GM12878 (cell line): ENCODE measurements around the gene SACM1L. TPM values are rescaled to one million over a fixed set of nuclear protein-coding genes. Genes with fewer than 3 reads are reported as not detected.

Experiments used
- ATAC-seq: fragments of 200-7000 bp; cut with Tn5 transposase; 3 replicates; pipeline ENCODE4 v1.9.1; 2020; ENCODE audit warnings: mild to moderate bottlenecking, moderate library complexity
- BruUV-seq: library from RNA; stranded (reverse); fragments of 400-500 nt; replicated peaks from 2 replicates; lab custom pipeline; 2021; lab: Mats Ljungman, UMichigan
- CTCF ChIA-PET: fragments of 300-600 bp; sonication (Branson Sonifier 250); formaldehyde crosslinking; extraction: SDS; loops from one replicate; lab custom pipeline; 2021; ENCODE audit warnings: inconsistent platforms; lab: Yijun Ruan, JAX
- POLR2A ChIA-PET: fragments of 350-600 bp; formaldehyde crosslinking; extraction: SDS; loops from one replicate; lab custom pipeline; 2021; ENCODE audit warnings: inconsistent platforms; lab: Charles Lee
- RAD21 ChIA-PET: fragments of 300-600 bp; sonication (Branson Sonifier 250); formaldehyde crosslinking; loops from one replicate; lab custom pipeline; 2023; ENCODE audit warnings: antibody characterized with exemption; ENCODE audit not compliant: unreplicated experiment; lab: Charles Lee
- SMC1A ChIA-PET: fragments of 300-600 bp; sonication (Branson Sonifier 250); formaldehyde crosslinking; loops from one replicate; lab custom pipeline; 2023; ENCODE audit not compliant: unreplicated experiment, uncharacterized antibody; lab: Charles Lee
- DNase-seq: peaks from one replicate; pipeline ENCODE4 v3.0.0-alpha.2; 2011; ENCODE audit warnings: low read depth, low spot score
- FAIRE-seq: peaks from 3 replicates; lab custom pipeline; 2011; peaks lifted over from hg19 to GRCh38; lab: Jason Lieb, UNC
- H2AFZ ChIP-seq: 2 replicates; pipeline ENCODE4 v1.6.0; 2011; ENCODE audit warnings: low read depth, low read length, control low read depth; ENCODE audit not compliant: control insufficient read depth
- H3K27ac ChIP-seq: 2 replicates; pipeline ENCODE4 v1.5.1; 2011; ENCODE audit warnings: control low read depth; ENCODE audit not compliant: control insufficient read depth, insufficient read depth
- H3K27me3 ChIP-seq, 2 experiments: replicated peaks in 1 of 2; 2 replicates each; pipeline versions ENCODE4 v1.6.0 to v1.6.1; 2011; ENCODE audit warnings: low read length in 1 of 2; ENCODE audit not compliant: control insufficient read depth in 2 of 2, insufficient read depth in 2 of 2
- H3K36me3 ChIP-seq, 2 experiments: 2 replicates each; pipeline ENCODE4 v1.5.1; 2011; ENCODE audit warnings: low read length in 1 of 2; ENCODE audit not compliant: control insufficient read depth in 2 of 2, insufficient read depth in 2 of 2
- H3K4me1 ChIP-seq: 2 replicates; pipeline ENCODE4 v1.6.1; 2011; ENCODE audit warnings: mild to moderate bottlenecking, low read length, moderate library complexity, mixed read lengths; ENCODE audit not compliant: control insufficient read depth, insufficient read depth
- H3K4me2 ChIP-seq: 2 replicates; pipeline ENCODE4 v1.6.0; 2011; ENCODE audit warnings: control low read depth; ENCODE audit not compliant: control insufficient read depth, insufficient read depth
- H3K4me3 ChIP-seq: fragments of 200-600 bp; sonication (generic); 2 replicates; pipeline ENCODE4 v1.5.1; 2016
- H3K79me2 ChIP-seq: 2 replicates; pipeline ENCODE4 v1.6.0; 2011; ENCODE audit warnings: low read length; ENCODE audit not compliant: control insufficient read depth, insufficient read depth
- H3K9ac ChIP-seq: 2 replicates; pipeline ENCODE4 v1.8.0; 2011; ENCODE audit warnings: low read length, control low read depth, mixed read lengths; ENCODE audit not compliant: control insufficient read depth, insufficient read depth
- H3K9me3 ChIP-seq: replicated peaks from 3 replicates; pipeline ENCODE4 v1.5.1; 2011; ENCODE audit warnings: mild to moderate bottlenecking, low read length; ENCODE audit not compliant: control insufficient read depth, insufficient read depth
- H4K20me1 ChIP-seq: 2 replicates; pipeline ENCODE4 v1.6.0; 2011; ENCODE audit not compliant: control insufficient read depth, insufficient read depth
- CREM ChIP-seq: IDR thresholded peaks from 2 replicates; pipeline ENCODE4 v1.6.1; 2014; ENCODE audit warnings: antibody characterized with exemption, low read depth
- CTCF ChIP-seq, 3 experiments: IDR thresholded peaks in 2 of 3; conservative IDR thresholded peaks in 1 of 3; 2 replicates each; pipeline ENCODE4 v1.5.1; 2011; ENCODE audit warnings: low read depth in 3 of 3, low read length in 3 of 3, mild to moderate bottlenecking in 3 of 3, control low read depth in 2 of 3, moderate library complexity in 2 of 3, inconsistent platforms in 1 of 3, mixed read lengths in 1 of 3; ENCODE audit not compliant: control insufficient read depth in 2 of 3, insufficient read depth in 1 of 3; ENCODE audit errors: extremely low read depth in 1 of 3
- ETV6 ChIP-seq, 2 experiments: fragments of 450-650 bp in 1 of 2; IDR thresholded peaks in 1 of 2; conservative IDR thresholded peaks in 1 of 2; 2 replicates each; pipeline ENCODE4 v1.6.1; 2014; ENCODE audit warnings: antibody characterized with exemption in 1 of 2, borderline replicate concordance in 1 of 2, low read depth in 1 of 2, mild to moderate bottlenecking in 1 of 2, moderate library complexity in 1 of 2
- HCFC1 ChIP-seq: fragments of 150-350 bp; IDR thresholded peaks from 2 replicates; pipeline ENCODE4 v1.6.1; 2014; ENCODE audit warnings: low read length
- HDAC6 ChIP-seq: fragments of 200-600 bp; sonication (generic); IDR thresholded peaks from one replicate; pipeline ENCODE4 v1.8.0; 2017; ENCODE audit warnings: antibody characterized with exemption; ENCODE audit not compliant: unreplicated experiment
- IRF4 ChIP-seq: IDR thresholded peaks from 2 replicates; pipeline ENCODE4 v1.6.1; 2011; ENCODE audit warnings: low read depth, low read length
- NRF1 ChIP-seq: conservative IDR thresholded peaks from 2 replicates; pipeline ENCODE4 v1.6.1; 2011; ENCODE audit warnings: mild to moderate bottlenecking, low read depth, low read length, improper control_type of control experiment
- PML ChIP-seq: IDR thresholded peaks from 2 replicates; pipeline ENCODE4 v1.6.1; 2012; ENCODE audit warnings: low read length, inconsistent platforms
- POLR2A ChIP-seq: IDR thresholded peaks from 2 replicates; pipeline ENCODE4 v1.6.1; 2011; ENCODE audit warnings: low read depth, mild to moderate bottlenecking, low read length
- RUNX3 ChIP-seq: IDR thresholded peaks from 2 replicates; pipeline ENCODE4 v1.6.1; 2012; ENCODE audit warnings: low read length, inconsistent platforms
- SREBF2 ChIP-seq: IDR thresholded peaks from 2 replicates; pipeline ENCODE4 v1.6.1; 2012; ENCODE audit warnings: mild to moderate bottlenecking, low read length
- SRF ChIP-seq, 2 experiments: IDR thresholded peaks; 2 replicates each; pipeline ENCODE4 v1.6.1; 2011; ENCODE audit warnings: low read depth in 2 of 2, low read length in 2 of 2, mild to moderate bottlenecking in 1 of 2, moderate library complexity in 1 of 2
- TARDBP ChIP-seq: IDR thresholded peaks from 2 replicates; pipeline ENCODE4 v1.6.1; 2016; ENCODE audit warnings: borderline replicate concordance
- ZBTB11 ChIP-seq: fragments of 450-650 bp; formaldehyde crosslinking; IDR thresholded peaks from 2 replicates; pipeline ENCODE4 v1.5.0; 2022; ENCODE audit warnings: mild to moderate bottlenecking, missing genetic modification characterization
- WGBS: methylation state at CpG from one replicate; pipeline ENCODE4 v1.1.6; 2016; ENCODE audit warnings: low lambda C conversion rate; ENCODE audit not compliant: insufficient replicate concordance, insufficient coverage; ENCODE audit errors: missing lambda C conversion rate; 5-methylcytosine and 5-hydroxymethylcytosine counted together
- in situ Hi-C: fragments of 300-500 bp; cut with MboI; formaldehyde crosslinking; loops from 9 replicates; pipeline ENCODE4 v1.14.3; 2018; ENCODE audit warnings: mixed read lengths
- intact Hi-C: fragments of 100-400 bp; cut with micrococcal nuclease; formaldehyde crosslinking; loops from one replicate; pipeline ENCODE4 v1.14.2; 2022; ENCODE audit not compliant: unreplicated experiment
- polyA plus RNA-seq, 11 experiments: library from polyadenylated mRNA; depleted of rRNA in 4 of 11; unstranded in 6 of 11; stranded (reverse) in 5 of 11; fragments of >200 nt; fragmentation: Nextera tagmentation in 4 of 11; fragmentation: Illumina TruSeq in 1 of 11; extraction: Ambion mirVana in 4 of 11; extraction: Trizol in 1 of 11; gene quantifications; 1 replicate in 1 of 11; 2 replicates in 10 of 11; pipeline versions ENCODE4 v1.2.1 to v1.2.3, GENCODE V29; 2011 to 2016; ENCODE audit warnings: inconsistent platforms in 2 of 11, missing spikeins in 2 of 11, low read depth in 1 of 11
- total RNA-seq, 4 experiments: library from RNA; depleted of rRNA in 3 of 4; stranded (reverse); fragments of >200 nt in 3 of 4; fragmentation: Illumina TruSeq in 1 of 4; extraction: Trizol in 1 of 4; gene quantifications; 2 replicates each; pipeline versions ENCODE4 v1.2.1 to v1.2.3, GENCODE V29; 2013 to 2021

The SACM1L gene
- total and polyA plus RNA-seq, 10 of the 15 experiments (the other 5 are each of a cell fraction or from before 2014, with no cell fraction given) = 16.5 to 48.3 (median 28.9) TPM

- ChIA-PET RAD21 (no interaction called here), POLR2A (no interaction called here), CTCF (interaction anchor here (4.2 kb wide), 1 partner anchor 16 kb away, joined by 21 read pairs; no protein-coding TSS in a partner anchor), SMC1A (interaction anchor here (0.6 to 2.2 kb wide), 2 partner anchors 17 to 469 kb away, joined by 3 to 9 read pairs; no protein-coding TSS in a partner anchor)
- no peak overlapping the region for H3K9ac ChIP-seq
- intact Hi-C loops = no loop called here
- DNase-seq (no peak), FAIRE-seq (no peak), ATAC-seq (no peak)
- no TSS peak for BruUV-seq
- H3K4me1 ChIP-seq = no peaks in the 10 kb centered on the region
- no peaks in the 10 kb centered on the region for H3K79me2 ChIP-seq
- H3K9me3 ChIP-seq = no peaks in the 10 kb centered on the region
- H3K27ac ChIP-seq = no peak overlapping the region
- no peak overlapping the region for H3K4me2 ChIP-seq
- H3K27me3 ChIP-seq = no peaks in the 10 kb centered on the region
- no peak for TF ChIP-seq CTCF (IDR thresholded peaks at IDR 0.05 in 2 of 3, conservative IDR thresholded peaks at IDR 0.05 in 1 of 3; ENCODE audit: control insufficient read depth in 2 of 3, extremely low read depth in 1 of 3, insufficient read depth in 1 of 3, low read depth in 3 of 3, low read length in 3 of 3)
- TF ChIP-seq POLR2A = peak; percentile 24; the same call in 1 of the 2 replicates
- TF ChIP-seq IRF4 = no peak
- no peak overlapping the region for H2AFZ ChIP-seq
- H4K20me1 ChIP-seq = no peaks in the 10 kb centered on the region
- H3K4me3 ChIP-seq = no peak overlapping the region
- WGBS = 32% methylated on average over 4 of the region's 5 CpGs
- in situ Hi-C loops = no loop called here
- peaks cover 30 to 53% of the 10 kb centered on the region in 2 experiments for H3K36me3 ChIP-seq
Observed at GRCh38 chr3:45677033-45677446, 12.2 kb upstream of the SACM1L start.

- ChIA-PET RAD21 (interaction anchor here (0.7 to 1.3 kb wide), 2 partner anchors 18 kb away, joined by 3 read pairs; no protein-coding TSS in a partner anchor), CTCF (interaction anchor here (1.3 to 4.2 kb wide), 2 partner anchors 13 to 17 kb away, joined by 3 to 21 read pairs; no protein-coding TSS in a partner anchor), POLR2A (no interaction called here), SMC1A (interaction anchor here (0.6 to 2.2 kb wide), 4 partner anchors 13 to 470 kb away, joined by 3 to 9 read pairs (median 3); no protein-coding TSS in a partner anchor)
- no peak overlapping the region for H3K4me2 ChIP-seq
- H3K9me3 ChIP-seq = no peaks in the 10 kb centered on the region
- no peaks in the 10 kb centered on the region for H4K20me1 ChIP-seq
- DNase-seq (no peak), FAIRE-seq (no peak), ATAC-seq (no peak)
- H3K36me3 ChIP-seq = peaks cover 22 to 54% of the 10 kb centered on the region in 2 experiments
- no peak overlapping the region for H3K27ac ChIP-seq
- H3K27me3 ChIP-seq = no peaks in the 10 kb centered on the region
- BruUV-seq = no TSS peak
- intact Hi-C loops = no loop called here
- 93% methylated on average over 10 of the region's 10 CpGs for WGBS
- in situ Hi-C loops = no loop called here
- H2AFZ ChIP-seq = no peak overlapping the region
- H3K4me1 ChIP-seq = no peaks in the 10 kb centered on the region
- no peak overlapping the region for H3K9ac ChIP-seq
- H3K79me2 ChIP-seq = no peaks in the 10 kb centered on the region
- H3K4me3 ChIP-seq = no peak overlapping the region
- no peak for TF ChIP-seq HDAC6
- TF ChIP-seq SREBF2 = no peak
- no peak for TF ChIP-seq SRF (IDR thresholded peaks at IDR 0.05; ENCODE audit: low read depth in 2 of 2, low read length in 2 of 2)
- no peak for TF ChIP-seq RUNX3
- TF ChIP-seq TARDBP = no peak
- no peak for TF ChIP-seq NRF1
- TF ChIP-seq HCFC1 = no peak
- no peak for TF ChIP-seq ZBTB11 (CRISPR knock-in tag)
- TF ChIP-seq ETV6 (conservative IDR thresholded peaks at IDR 0.05 in 1 of 2, IDR thresholded peaks at IDR 0.05 in 1 of 2; ENCODE audit: borderline replicate concordance in 1 of 2, low read depth in 1 of 2) = no peak
- no peak for TF ChIP-seq PML
- TF ChIP-seq CREM = no peak
Observed at GRCh38 chr3:45677841-45678240, 11.4 kb upstream of the SACM1L start.
